Measurements from ENCODE around the gene CORIN.
A peak's percentile ranks its signal among the peaks of the same experiment; 100 is the strongest.

Gene CORIN

GRCh38 chr4:47606482-47606881 lies 231.4 kb downstream of the CORIN start:
- Histone ChIP-seq H3K4me3 (ENCODE audit: low read depth, low read length) (no peak overlapping the region), H3K36me3 (ENCODE audit: control insufficient read depth in 2 of 2, insufficient read depth in 1 of 2, low read length in 2 of 2) (no peaks in the 10 kb centered on the region), H3K27ac (ENCODE audit: extremely low read depth, low read depth, low read length) (no peak overlapping the region), H3K9me3 (ENCODE audit: control insufficient read depth, insufficient read depth, low read depth, low read length) (no peaks in the 10 kb centered on the region), H3K4me1 (ENCODE audit: control insufficient read depth, insufficient read depth, low read length) (no peaks in the 10 kb centered on the region)
- TF ChIP-seq ZNF366 (tag by site-specific recombination; conservative IDR thresholded peaks at IDR 0.05), result peak; percentile 68; the same call in 1 of the 2 replicates
- no peak for TF ChIP-seq HOXC10 (CRISPR knock-in tag; IDR thresholded peaks at IDR 0.05)
- ChIA-PET POLR2A (no interaction called here), CTCF (no interaction called here)

DNA sequence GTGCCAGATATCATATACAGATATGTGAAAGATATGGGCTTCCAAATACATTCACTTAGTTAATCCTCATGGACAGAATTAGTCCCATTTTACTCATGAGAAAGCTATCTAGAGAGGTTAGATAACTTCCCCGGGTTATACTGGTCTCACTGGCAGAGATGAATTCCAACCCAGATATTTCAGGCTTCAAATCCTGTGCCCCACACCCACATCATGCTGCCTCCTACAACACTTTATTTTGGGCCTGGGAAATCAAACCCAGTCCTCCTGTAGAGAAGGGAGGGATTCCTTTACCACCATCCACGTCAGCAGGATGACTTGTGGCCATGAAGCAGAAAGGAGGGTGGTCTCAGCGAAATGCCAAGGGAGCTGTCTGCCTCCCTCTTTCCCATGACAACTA lies 239.0 kb downstream of the CORIN start:
- POLR2A ChIA-PET, result no interaction called here
- TF ChIP-seq OSR2 (tag by site-specific recombination; IDR thresholded peaks at IDR 0.05) (no peak), ZNF133 (tag by site-specific recombination; IDR thresholded peaks at IDR 0.05) (no peak), ZNF76 (tag by site-specific recombination; IDR thresholded peaks at IDR 0.05; ENCODE audit: borderline replicate concordance, low read depth) (no peak), SCRT1 (tag by site-specific recombination; IDR thresholded peaks at IDR 0.05; ENCODE audit: borderline replicate concordance) (no peak), ZNF529 (tag by site-specific recombination; IDR thresholded peaks at IDR 0.05; ENCODE audit: insufficient replicate concordance) (no peak), ZBTB44 (tag by site-specific recombination; IDR thresholded peaks at IDR 0.05) (no peak), PBX3 (CRISPR knock-in tag; IDR thresholded peaks at IDR 0.05) (no peak), HOXD13 (CRISPR knock-in tag; IDR thresholded peaks at IDR 0.05; ENCODE audit: borderline replicate concordance) (no peak)
- TF ChIP-seq, protein P1, sequence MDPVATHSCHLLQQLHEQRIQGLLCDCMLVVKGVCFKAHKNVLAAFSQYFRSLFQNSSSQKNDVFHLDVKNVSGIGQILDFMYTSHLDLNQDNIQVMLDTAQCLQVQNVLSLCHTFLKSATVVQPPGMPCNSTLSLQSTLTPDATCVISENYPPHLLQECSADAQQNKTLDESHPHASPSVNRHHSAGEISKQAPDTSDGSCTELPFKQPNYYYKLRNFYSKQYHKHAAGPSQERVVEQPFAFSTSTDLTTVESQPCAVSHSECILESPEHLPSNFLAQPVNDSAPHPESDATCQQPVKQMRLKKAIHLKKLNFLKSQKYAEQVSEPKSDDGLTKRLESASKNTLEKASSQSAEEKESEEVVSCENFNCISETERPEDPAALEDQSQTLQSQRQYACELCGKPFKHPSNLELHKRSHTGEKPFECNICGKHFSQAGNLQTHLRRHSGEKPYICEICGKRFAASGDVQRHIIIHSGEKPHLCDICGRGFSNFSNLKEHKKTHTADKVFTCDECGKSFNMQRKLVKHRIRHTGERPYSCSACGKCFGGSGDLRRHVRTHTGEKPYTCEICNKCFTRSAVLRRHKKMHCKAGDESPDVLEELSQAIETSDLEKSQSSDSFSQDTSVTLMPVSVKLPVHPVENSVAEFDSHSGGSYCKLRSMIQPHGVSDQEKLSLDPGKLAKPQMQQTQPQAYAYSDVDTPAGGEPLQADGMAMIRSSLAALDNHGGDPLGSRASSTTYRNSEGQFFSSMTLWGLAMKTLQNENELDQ (tag by site-specific recombination; IDR thresholded peaks at IDR 0.05; ENCODE audit: low read depth), result no peak
- TF ChIP-seq, protein P2, sequence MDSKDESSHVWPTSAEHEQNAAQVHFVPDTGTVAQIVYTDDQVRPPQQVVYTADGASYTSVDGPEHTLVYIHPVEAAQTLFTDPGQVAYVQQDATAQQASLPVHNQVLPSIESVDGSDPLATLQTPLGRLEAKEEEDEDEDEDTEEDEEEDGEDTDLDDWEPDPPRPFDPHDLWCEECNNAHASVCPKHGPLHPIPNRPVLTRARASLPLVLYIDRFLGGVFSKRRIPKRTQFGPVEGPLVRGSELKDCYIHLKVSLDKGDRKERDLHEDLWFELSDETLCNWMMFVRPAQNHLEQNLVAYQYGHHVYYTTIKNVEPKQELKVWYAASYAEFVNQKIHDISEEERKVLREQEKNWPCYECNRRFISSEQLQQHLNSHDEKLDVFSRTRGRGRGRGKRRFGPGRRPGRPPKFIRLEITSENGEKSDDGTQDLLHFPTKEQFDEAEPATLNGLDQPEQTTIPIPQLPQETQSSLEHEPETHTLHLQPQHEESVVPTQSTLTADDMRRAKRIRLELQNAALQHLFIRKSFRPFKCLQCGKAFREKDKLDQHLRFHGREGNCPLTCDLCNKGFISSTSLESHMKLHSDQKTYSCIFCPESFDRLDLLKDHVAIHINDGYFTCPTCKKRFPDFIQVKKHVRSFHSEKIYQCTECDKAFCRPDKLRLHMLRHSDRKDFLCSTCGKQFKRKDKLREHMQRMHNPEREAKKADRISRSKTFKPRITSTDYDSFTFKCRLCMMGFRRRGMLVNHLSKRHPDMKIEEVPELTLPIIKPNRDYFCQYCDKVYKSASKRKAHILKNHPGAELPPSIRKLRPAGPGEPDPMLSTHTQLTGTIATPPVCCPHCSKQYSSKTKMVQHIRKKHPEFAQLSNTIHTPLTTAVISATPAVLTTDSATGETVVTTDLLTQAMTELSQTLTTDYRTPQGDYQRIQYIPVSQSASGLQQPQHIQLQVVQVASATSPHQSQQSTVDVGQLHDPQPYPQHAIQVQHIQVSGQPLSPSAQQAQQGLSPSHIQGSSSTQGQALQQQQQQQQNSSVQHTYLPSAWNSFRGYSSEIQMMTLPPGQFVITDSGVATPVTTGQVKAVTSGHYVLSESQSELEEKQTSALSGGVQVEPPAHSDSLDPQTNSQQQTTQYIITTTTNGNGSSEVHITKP (tag by site-specific recombination; IDR thresholded peaks at IDR 0.05), result no peak
- TF ChIP-seq, protein P3, sequence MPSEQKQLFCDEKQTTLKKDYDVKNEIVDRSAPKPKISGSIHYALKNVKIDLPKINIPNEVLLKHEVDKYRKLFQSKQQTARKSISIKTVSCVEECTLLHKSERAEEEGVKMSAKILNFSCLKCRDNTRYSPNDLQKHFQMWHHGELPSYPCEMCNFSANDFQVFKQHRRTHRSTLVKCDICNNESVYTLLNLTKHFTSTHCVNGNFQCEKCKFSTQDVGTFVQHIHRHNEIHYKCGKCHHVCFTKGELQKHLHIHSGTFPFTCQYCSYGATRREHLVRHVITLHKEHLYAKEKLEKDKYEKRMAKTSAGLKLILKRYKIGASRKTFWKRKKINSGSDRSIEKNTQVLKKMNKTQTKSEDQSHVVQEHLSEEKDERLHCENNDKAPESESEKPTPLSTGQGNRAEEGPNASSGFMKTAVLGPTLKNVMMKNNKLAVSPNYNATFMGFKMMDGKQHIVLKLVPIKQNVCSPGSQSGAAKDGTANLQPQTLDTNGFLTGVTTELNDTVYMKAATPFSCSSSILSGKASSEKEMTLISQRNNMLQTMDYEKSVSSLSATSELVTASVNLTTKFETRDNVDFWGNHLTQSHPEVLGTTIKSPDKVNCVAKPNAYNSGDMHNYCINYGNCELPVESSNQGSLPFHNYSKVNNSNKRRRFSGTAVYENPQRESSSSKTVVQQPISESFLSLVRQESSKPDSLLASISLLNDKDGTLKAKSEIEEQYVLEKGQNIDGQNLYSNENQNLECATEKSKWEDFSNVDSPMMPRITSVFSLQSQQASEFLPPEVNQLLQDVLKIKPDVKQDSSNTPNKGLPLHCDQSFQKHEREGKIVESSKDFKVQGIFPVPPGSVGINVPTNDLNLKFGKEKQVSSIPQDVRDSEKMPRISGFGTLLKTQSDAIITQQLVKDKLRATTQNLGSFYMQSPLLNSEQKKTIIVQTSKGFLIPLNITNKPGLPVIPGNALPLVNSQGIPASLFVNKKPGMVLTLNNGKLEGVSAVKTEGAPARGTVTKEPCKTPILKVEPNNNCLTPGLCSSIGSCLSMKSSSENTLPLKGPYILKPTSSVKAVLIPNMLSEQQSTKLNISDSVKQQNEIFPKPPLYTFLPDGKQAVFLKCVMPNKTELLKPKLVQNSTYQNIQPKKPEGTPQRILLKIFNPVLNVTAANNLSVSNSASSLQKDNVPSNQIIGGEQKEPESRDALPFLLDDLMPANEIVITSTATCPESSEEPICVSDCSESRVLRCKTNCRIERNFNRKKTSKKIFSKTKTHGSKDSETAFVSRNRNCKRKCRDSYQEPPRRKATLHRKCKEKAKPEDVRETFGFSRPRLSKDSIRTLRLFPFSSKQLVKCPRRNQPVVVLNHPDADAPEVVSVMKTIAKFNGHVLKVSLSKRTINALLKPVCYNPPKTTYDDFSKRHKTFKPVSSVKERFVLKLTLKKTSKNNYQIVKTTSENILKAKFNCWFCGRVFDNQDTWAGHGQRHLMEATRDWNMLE (tag by site-specific recombination; conservative IDR thresholded peaks at IDR 0.05; ENCODE audit: low read depth), result no peak

More for the DNA sequence above, 239.0 kb downstream of the CORIN start:
- H3K9me3 ChIP-seq (ENCODE audit: control insufficient read depth, insufficient read depth, low read depth, low read length), result no peaks in the 10 kb centered on the region
- no peaks in the 10 kb centered on the region for H3K4me1 ChIP-seq (ENCODE audit: control insufficient read depth, insufficient read depth, low read length)
- H3K4me3 ChIP-seq (ENCODE audit: low read depth, low read length), result no peak overlapping the region
- CTCF ChIA-PET, result interaction anchor here (0.6 kb wide), 1 partner anchor 754 kb away, joined by 3 read pairs; no protein-coding TSS in a partner anchor
- no peaks in the 10 kb centered on the region for H3K36me3 ChIP-seq (ENCODE audit: control insufficient read depth in 2 of 2, insufficient read depth in 1 of 2, low read length in 2 of 2)
- no peak overlapping the region for H3K27ac ChIP-seq (ENCODE audit: extremely low read depth, low read depth, low read length)
